Fibroblast of skin of scalp (primary cell): ENCODE data around the gene TNS3.
A peak's percentile ranks its signal among the peaks of the same experiment; 100 is the strongest.
"Not testable (repeated sequence)": the region's sequence is repeated elsewhere in the genome, so short reads cannot be mapped to it uniquely, and the experiment has no call there.

Experiments used
- DNase-seq: peaks from one replicate; pipeline ENCODE4 v3.0.0-alpha.2; 2013

The TNS3 gene

DNA sequence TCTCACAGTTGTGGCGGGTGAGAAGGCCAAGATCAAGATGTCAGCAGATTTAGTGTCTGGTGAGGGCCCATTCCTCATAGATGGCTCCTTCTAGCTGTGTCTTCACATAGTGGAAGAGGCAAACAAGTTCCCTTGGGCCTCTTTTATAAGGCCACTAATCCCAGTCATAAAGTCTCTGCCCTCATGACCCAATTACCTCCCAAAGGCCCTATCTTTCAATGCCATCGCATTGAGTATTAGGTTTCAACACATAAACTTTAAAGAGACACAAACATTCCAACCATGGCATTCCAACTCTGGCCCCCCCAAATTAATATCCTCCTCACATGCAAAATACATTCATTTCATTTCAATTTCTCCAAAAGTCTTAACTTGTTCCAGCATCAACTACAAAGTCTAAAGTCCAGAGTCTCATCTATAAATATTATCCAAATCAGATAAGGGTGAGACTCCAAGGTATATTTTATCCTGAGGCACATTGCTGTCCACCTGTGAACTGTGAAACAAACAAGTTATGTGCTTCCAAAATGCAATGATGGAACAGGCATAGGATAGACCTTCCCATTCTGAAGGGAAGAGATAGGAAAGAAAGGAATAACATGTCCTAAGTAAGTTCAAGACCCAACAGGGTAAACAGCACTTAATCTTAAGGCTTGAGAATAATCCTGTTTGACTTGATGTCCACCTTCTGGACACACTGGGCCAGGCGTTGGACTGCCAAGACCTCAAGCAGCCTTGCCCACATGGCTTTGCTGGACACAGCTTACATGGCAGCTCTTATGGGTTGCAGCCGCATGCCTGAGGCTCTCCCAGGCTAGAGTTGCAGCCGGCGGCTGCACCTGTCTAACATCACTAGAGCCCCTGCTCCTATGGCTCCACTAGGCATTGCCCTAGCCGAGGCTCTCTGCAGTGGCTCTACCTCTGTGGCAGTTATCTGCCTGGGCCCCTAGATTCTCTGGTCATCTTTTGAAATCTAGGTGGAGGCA is 312.8 kb downstream of the TNS3 start:
- no peak for DNase-seq

- DNase-seq = no peak
Observed at GRCh38 chr7:47267346-47267745, 314.6 kb downstream of the TNS3 start.

- DNase-seq = no peak
Observed at GRCh38 chr7:47266799-47267198, 315.1 kb downstream of the TNS3 start.

DNA sequence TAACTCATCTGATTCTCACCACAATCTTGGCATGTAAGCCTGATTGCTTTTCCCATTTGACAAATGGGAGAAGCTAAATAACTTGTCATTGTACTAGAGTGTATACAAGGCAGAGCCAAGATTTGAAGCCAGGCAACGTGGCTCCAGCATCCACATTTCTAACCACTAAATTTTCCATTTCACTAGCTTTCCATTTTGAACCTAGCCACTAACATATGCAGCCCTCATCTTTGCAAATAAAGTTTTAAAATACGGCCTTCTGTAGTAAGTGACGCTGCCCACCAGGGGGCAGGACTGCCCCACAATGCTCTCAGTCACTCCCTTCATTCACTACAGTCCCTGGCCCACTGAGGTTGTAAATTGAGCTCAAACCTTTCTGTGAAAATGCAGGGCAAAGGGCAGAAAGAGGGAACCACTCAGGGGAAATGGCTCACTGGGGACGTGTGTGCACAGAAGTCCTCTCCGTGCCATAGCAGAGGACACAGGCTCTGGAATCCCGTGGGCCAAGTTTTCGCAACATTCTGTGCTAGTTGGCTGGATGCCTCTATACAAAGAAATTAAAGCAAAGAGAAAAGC is 315.7 kb downstream of the TNS3 start:
- peak; percentile 74 for DNase-seq

DNA sequence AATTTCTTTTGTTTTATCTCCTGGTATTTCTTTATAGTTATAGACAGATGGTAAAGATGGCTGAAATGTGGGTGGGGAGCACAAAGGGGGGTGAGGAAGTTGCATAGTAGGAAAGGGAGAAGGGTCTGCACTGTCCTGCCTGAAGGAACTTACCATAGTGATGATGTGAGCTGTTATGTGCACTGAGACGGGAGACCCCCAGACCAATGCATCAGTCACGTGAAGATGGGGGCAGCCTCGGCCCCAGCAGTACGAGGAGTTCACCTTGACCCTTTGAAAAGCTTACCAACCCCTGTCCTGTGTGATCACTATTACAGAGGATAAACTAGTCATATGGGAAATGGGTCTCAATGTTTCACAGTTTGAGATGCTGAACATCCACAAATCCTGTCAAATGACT is 316.3 kb downstream of the TNS3 start:
- no peak for DNase-seq

GRCh38 chr7:47264021-47264651 is 317.8 kb downstream of the TNS3 start:
- DNase-seq = no peak

DNA sequence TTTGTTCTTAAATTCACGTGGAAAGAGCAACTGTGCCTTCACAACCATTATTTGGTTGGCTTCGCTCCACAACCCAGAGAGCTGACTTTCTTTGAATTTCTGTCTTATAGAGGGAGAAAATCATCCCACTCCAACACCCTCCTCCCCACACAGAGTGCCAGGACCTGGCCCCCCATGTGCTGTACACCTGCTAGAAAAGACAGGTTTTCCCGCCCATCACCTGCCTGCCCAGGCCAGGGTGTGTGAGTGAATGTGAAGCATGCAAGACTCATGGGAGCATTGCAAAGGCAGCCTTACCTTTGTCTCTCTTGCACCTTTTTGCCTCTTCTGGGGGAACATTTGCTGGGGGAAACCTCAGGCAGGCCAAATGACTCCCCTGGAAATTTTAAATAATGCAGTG is 319.0 kb downstream of the TNS3 start:
- DNase-seq = no peak

DNA sequence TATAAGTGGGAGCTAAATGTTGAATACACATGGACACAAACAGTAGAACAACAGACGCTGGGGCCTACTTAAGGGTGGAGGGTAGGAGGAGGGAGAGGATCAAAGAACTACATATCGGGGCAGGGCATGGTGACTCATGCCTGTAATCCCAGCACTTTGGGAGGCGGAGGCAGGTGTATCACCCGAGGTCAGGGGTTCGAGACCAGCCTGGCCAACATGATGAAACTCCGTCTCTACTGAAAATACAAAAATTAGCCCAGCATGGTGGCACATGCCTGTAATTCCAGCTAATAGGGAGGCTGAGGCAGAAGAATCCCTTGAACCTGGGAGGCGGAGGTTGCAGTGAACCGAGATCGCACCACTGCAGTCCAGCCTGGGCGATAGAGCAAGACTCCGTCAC is 319.8 kb downstream of the TNS3 start:
- not testable (repeated sequence) for DNase-seq

DNA sequence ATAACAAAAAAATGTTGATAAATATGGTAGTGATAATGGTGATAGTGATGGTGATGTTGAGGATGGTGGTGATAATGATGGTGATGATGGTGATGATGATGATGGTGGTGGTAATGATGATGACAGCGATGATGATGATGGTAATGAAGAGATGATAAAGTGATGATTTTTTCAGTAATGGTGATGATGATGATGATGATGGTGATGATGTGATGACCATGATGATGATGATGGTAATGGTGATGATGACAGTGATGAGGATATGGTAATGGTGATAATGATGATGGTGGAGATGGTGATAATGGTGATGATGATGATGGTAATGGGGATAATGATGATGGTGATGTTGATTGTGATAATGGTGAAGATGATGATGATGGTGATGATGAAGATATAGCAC is 321.6 kb downstream of the TNS3 start:
- no peak for DNase-seq

DNA sequence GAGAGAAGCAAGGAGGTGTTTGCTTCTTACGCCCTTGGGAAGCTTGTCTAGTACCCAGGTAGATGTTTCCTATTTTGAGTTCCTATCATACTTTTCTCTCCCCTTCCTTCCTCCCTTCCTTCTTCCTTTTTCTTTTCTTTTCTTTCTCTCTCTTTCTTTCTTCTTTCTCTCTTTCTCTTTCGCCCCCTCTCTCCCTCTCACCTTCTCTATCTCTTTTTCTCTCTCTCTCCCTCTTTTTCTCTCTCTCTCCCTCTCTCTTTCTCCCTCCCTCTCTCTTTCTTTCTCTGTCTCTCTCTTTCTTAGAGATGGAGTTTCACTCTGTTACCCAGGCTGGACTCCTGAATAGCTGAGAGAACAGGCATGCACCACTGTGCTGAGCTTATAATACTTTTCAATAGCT is 322.2 kb downstream of the TNS3 start:
- no peak for DNase-seq

DNA sequence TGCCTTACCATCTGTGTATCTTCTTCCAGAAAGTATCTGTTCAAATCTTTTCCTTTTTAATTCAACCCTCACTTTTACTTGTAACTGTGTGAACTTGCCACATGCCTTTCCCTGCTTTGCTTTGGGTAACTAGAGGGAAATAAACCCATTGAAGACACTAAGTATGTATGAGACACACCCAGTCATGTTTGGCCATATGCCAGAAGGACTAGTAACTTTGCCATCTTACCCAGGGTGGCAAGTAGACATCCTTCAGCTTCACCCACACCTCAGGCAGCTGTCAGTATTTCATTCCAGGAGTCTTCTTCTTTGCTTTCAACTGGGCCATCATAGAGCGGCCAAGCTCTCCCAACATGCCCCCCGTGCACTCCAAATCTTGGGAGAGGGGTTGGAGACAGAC is 323.1 kb downstream of the TNS3 start:
- DNase-seq = no peak

- peak; percentile 66 for DNase-seq
Observed at GRCh38 chr7:47256016-47256415, 325.9 kb downstream of the TNS3 start.

- DNase-seq = no peak
Observed at GRCh38 chr7:47255441-47255840, 326.5 kb downstream of the TNS3 start.

- no peak for DNase-seq
Observed at GRCh38 chr7:47255007-47255406, 326.9 kb downstream of the TNS3 start.

DNA sequence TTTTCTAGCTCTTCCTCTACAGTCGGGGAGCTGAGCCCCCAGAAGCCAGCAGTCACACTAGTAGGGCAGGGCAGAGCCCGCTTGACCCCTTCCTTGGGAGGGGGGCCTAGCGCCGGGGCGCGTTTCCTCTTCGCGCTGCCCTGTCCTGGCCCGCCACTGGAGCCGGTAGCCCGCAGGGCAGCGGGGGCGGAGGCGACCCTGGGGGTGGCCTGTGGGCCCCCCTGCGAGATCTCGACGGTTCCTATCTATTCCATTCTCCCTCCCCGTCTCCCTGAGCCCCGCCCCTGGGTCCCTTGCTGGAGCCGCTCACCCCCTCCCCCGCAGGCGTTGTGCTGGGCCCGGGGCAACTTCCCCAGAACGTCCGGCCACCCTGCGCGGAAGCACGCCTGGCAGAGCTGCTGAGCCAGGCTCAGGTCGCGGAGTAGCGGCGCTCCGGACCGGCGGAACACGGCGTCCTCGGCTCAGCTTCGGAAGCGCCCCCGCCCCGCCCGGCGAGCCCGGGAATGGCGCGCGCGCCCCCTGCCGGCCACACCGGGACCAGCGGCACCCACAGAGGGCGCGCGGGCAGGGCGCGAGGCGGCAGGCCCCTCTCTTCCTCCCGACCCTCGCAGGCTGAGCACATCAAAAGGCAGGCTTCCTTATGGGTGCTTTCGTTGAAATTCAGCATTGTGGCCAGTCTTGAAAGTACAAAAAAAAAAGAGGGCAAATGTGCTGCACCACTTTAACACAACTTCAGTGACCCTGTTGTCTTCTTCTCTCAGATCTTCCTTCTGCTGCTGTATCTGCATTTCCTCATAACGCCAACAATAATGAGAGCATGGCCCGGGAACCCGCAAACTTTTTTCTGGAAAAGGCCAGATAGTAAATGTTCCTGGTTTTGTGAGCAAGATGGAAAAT is 327.6 kb downstream of the TNS3 start:
- peak; percentile 68 for DNase-seq

- DNase-seq = peak; percentile 63
Observed at GRCh38 chr7:47253650-47254080, 328.2 kb downstream of the TNS3 start.

GRCh38 chr7:47252675-47253074 is 329.2 kb downstream of the TNS3 start:
- no peak for DNase-seq

DNA sequence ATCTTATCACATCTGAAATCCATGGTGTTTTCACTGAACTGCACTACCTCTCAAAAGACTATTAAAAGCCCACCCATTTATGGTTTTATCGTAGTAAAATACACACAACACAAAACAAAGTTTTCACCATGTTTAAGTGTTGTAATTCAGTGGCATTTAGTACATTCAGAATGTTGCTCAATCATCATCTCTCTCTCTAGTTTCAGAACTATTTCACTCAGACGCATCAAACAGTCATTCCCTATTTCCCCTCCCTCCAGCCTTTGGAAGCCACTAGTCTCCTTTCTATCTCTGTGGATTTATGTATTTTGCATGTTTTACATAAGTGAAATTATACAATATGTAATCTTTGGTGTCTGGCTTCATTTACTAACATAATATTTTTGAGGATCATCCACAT is 332.6 kb downstream of the TNS3 start:
- DNase-seq = no peak

- no peak for DNase-seq
Observed at GRCh38 chr7:47248797-47249196, 333.1 kb downstream of the TNS3 start.

DNA sequence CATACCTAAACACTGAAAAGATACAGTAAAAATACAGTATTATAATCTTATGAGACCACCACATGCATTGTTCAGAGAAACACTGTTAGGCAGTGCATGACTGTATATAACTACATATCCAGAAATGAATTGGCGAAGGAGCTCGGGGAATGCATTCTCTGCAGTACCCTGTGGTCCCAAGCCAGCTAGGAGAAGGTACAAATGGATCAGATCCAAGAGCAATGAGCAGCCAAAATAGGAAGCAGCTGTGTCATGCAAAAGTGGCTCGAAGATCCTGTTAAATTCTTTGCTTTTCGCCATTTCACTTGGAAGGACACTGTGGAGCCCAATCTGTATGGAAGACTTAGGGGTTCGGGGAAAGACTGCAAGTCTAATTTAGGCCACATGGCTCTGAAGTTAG is 334.8 kb downstream of the TNS3 start:
- DNase-seq = no peak

DNA sequence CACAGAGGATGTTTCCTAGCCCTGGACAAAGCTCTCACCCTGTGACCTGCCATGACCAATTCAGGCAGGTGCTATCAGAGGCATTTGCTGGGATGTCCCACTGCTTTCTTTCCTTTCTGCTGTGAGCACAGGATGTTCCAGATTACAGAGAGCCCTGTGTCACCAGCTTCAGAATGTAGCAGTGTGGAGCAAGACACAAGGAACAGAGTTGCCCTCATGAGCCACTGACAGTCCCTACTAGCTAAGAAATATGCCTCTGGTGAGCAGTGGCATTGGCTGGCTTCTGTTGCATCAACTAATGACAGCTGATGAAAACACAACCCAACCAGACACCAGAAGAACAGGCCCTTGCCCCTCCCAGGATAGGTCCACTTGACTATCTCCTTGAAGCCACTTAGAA is 337.2 kb downstream of the TNS3 start:
- no peak for DNase-seq
